GM12874 (cell line): ENCODE results near the gene VPS8.

ENCODE experiments used
- TF ChIP-seq, protein P1 (sequence below): IDR thresholded peaks from 2 replicates; pipeline ENCODE4 v1.5.1; 2011; ENCODE audit warnings: low read depth, mild to moderate bottlenecking, control low read depth, low read length, moderate library complexity; ENCODE audit not compliant: insufficient read depth

Gene VPS8

DNA sequence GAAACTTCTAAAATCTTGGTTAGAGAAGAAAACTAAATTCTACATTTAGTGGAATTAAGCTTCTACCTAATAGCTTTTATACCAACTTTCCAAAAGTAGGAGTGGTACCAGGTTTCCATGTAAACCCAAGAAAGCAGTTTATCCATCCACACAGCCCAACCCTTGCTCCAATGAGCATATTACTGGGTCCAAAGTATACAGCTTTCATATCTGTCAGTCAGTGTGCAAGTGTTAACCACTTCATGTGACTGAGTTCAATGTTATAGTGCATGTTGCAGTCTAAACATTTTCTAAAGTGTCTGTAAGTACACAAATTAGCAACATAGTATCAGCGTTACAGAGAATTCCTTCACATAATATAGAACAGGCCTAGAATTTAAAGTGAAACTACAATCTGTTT lies 267.7 kb downstream of the VPS8 start:
- TF ChIP-seq, protein P1, sequence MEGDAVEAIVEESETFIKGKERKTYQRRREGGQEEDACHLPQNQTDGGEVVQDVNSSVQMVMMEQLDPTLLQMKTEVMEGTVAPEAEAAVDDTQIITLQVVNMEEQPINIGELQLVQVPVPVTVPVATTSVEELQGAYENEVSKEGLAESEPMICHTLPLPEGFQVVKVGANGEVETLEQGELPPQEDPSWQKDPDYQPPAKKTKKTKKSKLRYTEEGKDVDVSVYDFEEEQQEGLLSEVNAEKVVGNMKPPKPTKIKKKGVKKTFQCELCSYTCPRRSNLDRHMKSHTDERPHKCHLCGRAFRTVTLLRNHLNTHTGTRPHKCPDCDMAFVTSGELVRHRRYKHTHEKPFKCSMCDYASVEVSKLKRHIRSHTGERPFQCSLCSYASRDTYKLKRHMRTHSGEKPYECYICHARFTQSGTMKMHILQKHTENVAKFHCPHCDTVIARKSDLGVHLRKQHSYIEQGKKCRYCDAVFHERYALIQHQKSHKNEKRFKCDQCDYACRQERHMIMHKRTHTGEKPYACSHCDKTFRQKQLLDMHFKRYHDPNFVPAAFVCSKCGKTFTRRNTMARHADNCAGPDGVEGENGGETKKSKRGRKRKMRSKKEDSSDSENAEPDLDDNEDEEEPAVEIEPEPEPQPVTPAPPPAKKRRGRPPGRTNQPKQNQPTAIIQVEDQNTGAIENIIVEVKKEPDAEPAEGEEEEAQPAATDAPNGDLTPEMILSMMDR: no peak

DNA sequence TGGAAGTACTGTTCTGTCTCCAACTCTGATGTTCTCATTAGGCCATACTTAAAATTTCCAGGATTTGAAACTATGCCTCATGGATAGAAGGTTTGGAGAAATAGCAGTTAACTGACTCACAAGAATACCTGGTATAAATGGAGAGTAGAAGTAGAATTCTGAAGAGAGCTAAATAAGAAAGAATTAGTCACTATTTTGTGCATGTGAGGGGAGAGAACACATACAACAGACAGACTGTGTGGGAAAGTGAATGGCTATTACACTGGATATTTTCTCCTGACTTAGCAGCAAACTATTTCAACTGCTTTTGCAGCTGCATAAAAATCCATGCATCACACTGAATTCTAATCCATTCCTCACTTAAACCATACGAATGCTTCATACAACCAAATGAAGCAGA lies 269.6 kb downstream of the VPS8 start:
- TF ChIP-seq, protein P1: no peak

DNA sequence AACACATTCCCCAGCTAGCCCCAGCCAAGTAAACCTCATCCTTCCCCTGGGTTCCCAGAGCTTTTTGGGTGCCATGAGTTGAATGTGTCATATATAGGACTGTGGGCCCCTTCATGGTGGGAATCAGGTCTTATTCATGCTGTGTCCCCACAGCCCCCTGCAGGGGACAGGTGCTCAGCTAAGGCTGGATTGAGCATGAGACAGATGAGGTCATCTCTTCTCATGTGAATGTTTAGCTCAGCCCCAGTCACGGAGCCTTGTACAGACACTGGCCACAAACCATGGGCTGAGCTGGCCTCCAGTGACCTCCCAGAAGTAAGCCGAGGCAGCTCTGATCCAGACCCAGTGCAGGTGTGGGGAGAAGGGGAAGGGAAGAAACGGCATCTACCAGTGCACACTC lies 270.2 kb downstream of the VPS8 start:
- TF ChIP-seq, protein P1: no peak

DNA sequence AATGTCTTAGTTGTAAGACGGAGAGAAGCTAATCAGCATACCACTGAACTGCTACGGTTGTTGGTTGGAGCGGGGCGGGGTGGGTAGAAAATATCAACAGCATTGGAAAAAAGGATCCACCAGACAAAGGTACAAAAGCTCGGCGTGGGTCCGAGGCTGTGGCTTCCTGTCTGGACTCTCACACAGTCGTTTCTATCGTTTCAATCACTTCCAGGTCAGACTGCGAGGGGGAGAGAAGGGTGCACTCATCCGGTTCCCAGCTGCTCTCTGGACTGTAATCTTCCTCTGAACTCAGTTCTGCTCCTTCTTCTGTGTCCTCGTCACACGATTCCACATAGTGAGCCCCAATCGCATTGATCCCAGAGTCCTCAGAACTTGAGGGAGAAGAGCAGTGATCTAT lies 270.9 kb downstream of the VPS8 start:
- TF ChIP-seq, protein P1: no peak

DNA sequence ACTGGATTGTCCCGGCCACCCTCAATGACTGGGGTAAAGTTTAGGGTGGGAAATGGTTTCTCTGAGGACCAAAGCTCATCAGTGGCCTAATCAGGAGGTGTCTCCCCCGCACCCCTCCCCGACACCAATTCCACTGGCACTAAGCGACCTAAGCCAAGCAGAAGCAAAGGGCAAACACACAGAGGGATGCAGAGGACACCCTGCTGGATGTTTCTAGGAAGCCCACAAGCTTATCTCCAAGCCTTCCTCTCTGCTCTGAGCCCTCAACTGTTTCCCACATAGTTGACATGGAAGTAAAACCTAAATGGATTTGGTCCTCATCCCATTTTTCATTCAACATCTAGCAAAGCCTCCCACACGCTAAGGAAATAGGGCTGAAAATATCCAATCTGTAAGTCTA lies 272.4 kb downstream of the VPS8 start:
- TF ChIP-seq, protein P1: no peak

DNA sequence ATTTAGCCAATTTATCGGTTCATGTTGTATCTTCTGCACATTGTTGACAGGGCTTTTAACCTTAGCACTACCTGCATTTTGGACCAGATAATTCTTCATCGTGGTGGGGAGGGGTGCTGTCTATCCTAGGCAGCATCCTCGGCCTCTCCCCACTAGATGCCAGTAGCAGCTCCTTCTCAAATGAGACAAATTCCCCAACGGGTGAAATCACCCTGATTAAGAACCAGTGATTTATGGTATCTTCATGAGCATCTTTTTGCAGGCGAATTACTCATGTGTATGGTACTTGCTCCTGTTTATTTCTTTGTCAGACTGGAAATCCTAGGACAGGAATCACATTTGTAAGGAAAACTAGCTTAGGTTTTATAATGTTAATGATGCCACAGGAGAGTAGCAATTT lies 272.9 kb downstream of the VPS8 start:
- TF ChIP-seq, protein P1: no peak

DNA sequence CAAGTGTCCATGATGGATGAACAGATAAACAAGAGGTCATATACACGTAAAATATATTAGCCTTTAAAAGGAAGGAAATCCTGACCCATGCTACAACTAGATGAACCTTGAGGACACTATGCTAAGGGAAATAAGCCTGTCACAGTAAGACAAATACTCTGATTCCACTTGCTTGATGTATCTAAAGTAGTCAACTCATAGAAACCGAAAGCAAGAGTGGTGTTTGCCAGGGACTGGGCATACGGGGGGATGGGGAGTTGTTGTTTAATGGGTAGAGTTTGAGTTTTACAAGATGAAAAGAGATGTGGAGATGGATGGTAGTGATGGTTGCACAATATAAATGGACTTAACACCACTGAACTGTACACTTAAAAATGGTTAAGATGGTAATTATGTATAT lies 275.5 kb downstream of the VPS8 start:
- TF ChIP-seq, protein P1: no peak

DNA sequence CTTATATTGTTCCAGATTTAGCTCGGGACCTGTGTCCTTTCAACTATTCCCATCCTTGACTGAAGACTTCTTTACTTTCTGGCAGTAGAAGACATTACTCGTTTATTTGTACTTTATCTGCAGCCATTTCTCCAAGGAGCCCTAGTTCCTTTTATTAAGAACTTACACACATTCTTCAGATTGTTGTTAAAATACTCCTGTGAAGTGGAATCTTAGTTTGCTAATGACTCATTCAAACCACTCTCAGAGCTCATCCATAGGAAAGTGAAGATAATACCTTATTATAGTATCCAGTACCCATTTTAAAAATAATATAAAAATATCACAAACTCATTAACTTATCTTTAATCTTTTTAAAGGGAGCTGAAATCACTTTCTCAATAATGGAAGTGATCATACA lies 277.4 kb downstream of the VPS8 start:
- TF ChIP-seq, protein P1: no peak
